Bronchial epithelial cell (primary cell): ENCODE measurements around the gene TGFB2. TPM values are rescaled to one million over a fixed set of nuclear protein-coding genes. Genes with fewer than 3 reads are reported as not detected.

ENCODE experiments used
- DNase-seq: peaks from one replicate; pipeline ENCODE4 v3.0.0-alpha.2; 2010; ENCODE audit warnings: low read depth
- FAIRE-seq: peaks from 2 replicates; lab custom pipeline; 2011; peaks lifted over from hg19 to GRCh38; lab: Jason Lieb, UNC
- H3K27me3 ChIP-seq: 2 replicates; pipeline ENCODE4 v1.5.1; 2011; ENCODE audit warnings: low read length; ENCODE audit not compliant: control insufficient read depth, insufficient read depth
- H3K36me3 ChIP-seq: 2 replicates; pipeline ENCODE4 v1.5.1; 2011; ENCODE audit warnings: low read length; ENCODE audit not compliant: control insufficient read depth, insufficient read depth
- H3K4me3 ChIP-seq: 2 replicates; pipeline ENCODE4 v1.5.1; 2011; ENCODE audit warnings: mild to moderate bottlenecking, low read depth, low read length, control low read depth
- CTCF ChIP-seq: IDR thresholded peaks from 2 replicates; pipeline ENCODE4 v1.5.1; 2011; ENCODE audit warnings: mild to moderate bottlenecking, moderate library complexity, low read length, control low read depth, inconsistent platforms; ENCODE audit not compliant: insufficient read depth, severe bottlenecking
- total RNA-seq: library from RNA; depleted of rRNA; stranded (reverse); fragments of >200 nt; gene quantifications from 2 replicates; pipeline ENCODE4 v1.2.1, GENCODE V29; 2014

TGFB2 gene
- total RNA-seq, result 5.1 and 6.1 TPM in 2 replicates

GRCh38 chr1:218344814-218345672 is at the start of gene TGFB2:
Gene TGFB2 (plus strand): TSS chr1:218345336. CDS start chr1:218346702, 1,366 bp downstream.
- H3K36me3 ChIP-seq, result no peaks in the 10 kb centered on the region
- FAIRE-seq (no peak), DNase-seq (peak; percentile 66)
- H3K27me3 ChIP-seq, result no peaks in the 10 kb centered on the region
- H3K4me3 ChIP-seq, result peak within 1 kb of the TSS; percentile 56
- TF ChIP-seq CTCF, result no peak

GRCh38 chr1:218296162-218296561 is 49.0 kb upstream of the TGFB2 start:
- Histone ChIP-seq H3K4me3 (no peak overlapping the region), H3K27me3 (no peaks in the 10 kb centered on the region), H3K36me3 (no peaks in the 10 kb centered on the region)
- no peak for TF ChIP-seq CTCF
- peak; percentile 46 for DNase-seq
- no peak for FAIRE-seq

GRCh38 chr1:218297461-218297860 is 47.7 kb upstream of the TGFB2 start:
- FAIRE-seq, result no peak
- Histone ChIP-seq H3K36me3 (peaks cover 3% of the 10 kb centered on the region), H3K27me3 (no peaks in the 10 kb centered on the region), H3K4me3 (no peak overlapping the region)
- DNase-seq, result no peak
- TF ChIP-seq CTCF, result no peak

- no peaks in the 10 kb centered on the region for H3K27me3 ChIP-seq
- peak; percentile 28 for DNase-seq
- TF ChIP-seq CTCF, result no peak
- H3K36me3 ChIP-seq, result peaks cover 3% of the 10 kb centered on the region
- H3K4me3 ChIP-seq, result no peak overlapping the region
- FAIRE-seq, result no peak
These were observed 47.3 kb upstream of the TGFB2 start for GRCh38 chr1:218297867-218298266.

GRCh38 chr1:218298398-218298797 is 46.7 kb upstream of the TGFB2 start:
- FAIRE-seq (no peak), DNase-seq (no peak)
- Histone ChIP-seq H3K36me3 (peaks cover 3% of the 10 kb centered on the region), H3K27me3 (no peaks in the 10 kb centered on the region), H3K4me3 (no peak overlapping the region)
- no peak for TF ChIP-seq CTCF

- peak; percentile 43 for TF ChIP-seq CTCF
- Histone ChIP-seq H3K27me3 (no peaks in the 10 kb centered on the region), H3K4me3 (no peak overlapping the region), H3K36me3 (peaks cover 3% of the 10 kb centered on the region)
- DNase-seq (peak; percentile 60), FAIRE-seq (no peak)
These were observed 45.7 kb upstream of the TGFB2 start for GRCh38 chr1:218299416-218299815.
